ENCODE measurements around the gene SMARCA4.

DNA sequence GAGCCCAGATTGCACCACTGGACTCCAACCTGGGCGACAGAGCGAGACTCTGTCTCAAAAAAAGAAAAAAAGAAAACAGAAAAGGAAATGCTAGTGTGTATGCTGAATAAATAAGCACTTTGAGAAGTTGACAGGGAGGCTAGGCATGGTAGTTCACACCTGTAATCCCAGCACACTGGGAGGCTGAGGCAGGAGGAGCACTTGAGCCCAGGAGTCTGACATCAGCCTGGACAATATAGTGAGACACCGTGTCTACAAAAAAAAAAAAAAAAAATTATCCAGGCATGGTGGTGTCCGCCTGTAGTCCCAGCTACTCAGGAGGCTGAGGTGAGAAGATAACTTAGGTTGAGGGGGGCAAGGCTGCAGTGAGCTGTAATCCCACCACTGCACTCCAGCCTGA is 109.3 kb downstream of the SMARCA4 start:
- TF ChIP-seq, protein P1, sequence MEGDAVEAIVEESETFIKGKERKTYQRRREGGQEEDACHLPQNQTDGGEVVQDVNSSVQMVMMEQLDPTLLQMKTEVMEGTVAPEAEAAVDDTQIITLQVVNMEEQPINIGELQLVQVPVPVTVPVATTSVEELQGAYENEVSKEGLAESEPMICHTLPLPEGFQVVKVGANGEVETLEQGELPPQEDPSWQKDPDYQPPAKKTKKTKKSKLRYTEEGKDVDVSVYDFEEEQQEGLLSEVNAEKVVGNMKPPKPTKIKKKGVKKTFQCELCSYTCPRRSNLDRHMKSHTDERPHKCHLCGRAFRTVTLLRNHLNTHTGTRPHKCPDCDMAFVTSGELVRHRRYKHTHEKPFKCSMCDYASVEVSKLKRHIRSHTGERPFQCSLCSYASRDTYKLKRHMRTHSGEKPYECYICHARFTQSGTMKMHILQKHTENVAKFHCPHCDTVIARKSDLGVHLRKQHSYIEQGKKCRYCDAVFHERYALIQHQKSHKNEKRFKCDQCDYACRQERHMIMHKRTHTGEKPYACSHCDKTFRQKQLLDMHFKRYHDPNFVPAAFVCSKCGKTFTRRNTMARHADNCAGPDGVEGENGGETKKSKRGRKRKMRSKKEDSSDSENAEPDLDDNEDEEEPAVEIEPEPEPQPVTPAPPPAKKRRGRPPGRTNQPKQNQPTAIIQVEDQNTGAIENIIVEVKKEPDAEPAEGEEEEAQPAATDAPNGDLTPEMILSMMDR (IDR thresholded peaks at IDR 0.05), result no peak
- no peak for TF ChIP-seq POLR2A (IDR thresholded peaks at IDR 0.05)
